PC-3 (cell line): ENCODE measurements around the gene FHIP2A. TPM values are rescaled to one million over a fixed set of nuclear protein-coding genes. Genes with fewer than 3 reads are reported as not detected.
"Not testable (repeated sequence)": the region's sequence is repeated elsewhere in the genome, so short reads cannot be mapped to it uniquely, and the experiment has no call there.

Experiments
- ATAC-seq: fragments of 200-7000 bp; cut with Tn5 transposase; 2 replicates; pipeline ENCODE4 v1.9.1; 2020; ENCODE audit warnings: mild to moderate bottlenecking, moderate library complexity
- BruUV-seq: library from RNA; stranded (reverse); fragments of 400-500 nt; replicated peaks from 2 replicates; lab custom pipeline; 2021; lab: Mats Ljungman, UMichigan
- CTCF ChIA-PET: fragments of 300-600 bp; sonication (Branson Sonifier 250); formaldehyde crosslinking; loops from one replicate; lab custom pipeline; 2022; ENCODE audit warnings: antibody characterized with exemption; lab: Charles Lee
- POLR2A ChIA-PET: fragments of 300-600 bp; sonication (Branson Sonifier 250); formaldehyde crosslinking; loops from one replicate; lab custom pipeline; 2022; ENCODE audit warnings: antibody characterized with exemption; ENCODE audit not compliant: unreplicated experiment; lab: Charles Lee
- DNase-seq: peaks from one replicate; pipeline ENCODE4 v3.0.0-alpha.2; 2015
- H2AFZ ChIP-seq: fragments of 300-600 bp; sonication (generic); 2 replicates; pipeline ENCODE4 v1.6.0; 2016; ENCODE audit warnings: antibody characterized with exemption, low read length
- H3F3A ChIP-seq: fragments of 300-600 bp; sonication (generic); one replicate; pipeline ENCODE4 v1.6.0; 2017; ENCODE audit warnings: antibody characterized with exemption, low read length, control low read depth, mild to moderate bottlenecking; ENCODE audit not compliant: unreplicated experiment
- H3K27ac ChIP-seq: fragments of 300-600 bp; sonication (generic); 2 replicates; pipeline ENCODE4 v1.5.1; 2016; ENCODE audit warnings: mild to moderate bottlenecking, low read length
- H3K27me3 ChIP-seq: fragments of 300-600 bp; sonication (generic); 2 replicates; pipeline ENCODE4 v1.6.1; 2016; ENCODE audit warnings: low read length, mixed read lengths
- H3K36me3 ChIP-seq: fragments of 300-600 bp; sonication (generic); 2 replicates; pipeline ENCODE4 v1.6.1; 2016; ENCODE audit warnings: low read depth, mixed run types, low read length, mixed read lengths
- H3K4me1 ChIP-seq: fragments of 300-600 bp; sonication (generic); 2 replicates; pipeline ENCODE4 v1.5.1; 2016; ENCODE audit warnings: low read length; ENCODE audit not compliant: insufficient read depth
- H3K4me2 ChIP-seq: fragments of 300-600 bp; sonication (generic); 2 replicates; pipeline ENCODE4 v1.6.0; 2016; ENCODE audit warnings: low read length
- H3K4me3 ChIP-seq: fragments of 300-600 bp; sonication (generic); 2 replicates; pipeline ENCODE4 v1.5.1; 2016; ENCODE audit warnings: mild to moderate bottlenecking, low read length, mixed read lengths
- H3K79me2 ChIP-seq: fragments of 300-600 bp; sonication (generic); 2 replicates; pipeline ENCODE4 v1.6.1; 2017; ENCODE audit warnings: low read length, mixed read lengths
- H3K9ac ChIP-seq: fragments of 300-600 bp; sonication (generic); 2 replicates; pipeline ENCODE4 v1.6.0; 2016; ENCODE audit warnings: mild to moderate bottlenecking, low read length
- H3K9me2 ChIP-seq: fragments of 300-600 bp; sonication (generic); replicated peaks from 2 replicates; pipeline ENCODE4 v1.6.1; 2016; ENCODE audit warnings: mixed run types, low read length, mixed read lengths
- H3K9me3 ChIP-seq: fragments of 300-600 bp; sonication (generic); 2 replicates; pipeline ENCODE4 v1.6.1; 2016; ENCODE audit warnings: low read length, mixed read lengths
- H4K20me1 ChIP-seq: fragments of 300-600 bp; sonication (generic); 2 replicates; pipeline ENCODE4 v1.6.1; 2016; ENCODE audit warnings: low read length, mixed read lengths
- EZH2 ChIP-seq: fragments of 300-600 bp; sonication (generic); IDR thresholded peaks from one replicate; pipeline ENCODE4 v1.6.1; 2017; ENCODE audit warnings: antibody characterized with exemption, mild to moderate bottlenecking, low read length; ENCODE audit not compliant: unreplicated experiment
- EZH2phosphoT487 ChIP-seq: fragments of 300-600 bp; sonication (generic); IDR thresholded peaks from 2 replicates; pipeline ENCODE4 v1.6.1; 2018; ENCODE audit warnings: mild to moderate bottlenecking, antibody characterized with exemption, low read length, borderline replicate concordance
- intact Hi-C: fragments of 100-400 bp; cut with micrococcal nuclease; formaldehyde crosslinking; loops from 2 replicates; pipeline ENCODE4 v1.9.0; 2023
- total RNA-seq: library from RNA; depleted of rRNA; stranded (reverse); fragments of >200 nt; gene quantifications from 2 replicates; pipeline ENCODE4 v1.2.3, GENCODE V29; 2014
- TF ChIP-seq, protein P1 (sequence below): fragments of 300-600 bp; sonication (generic); conservative IDR thresholded peaks from 2 replicates; pipeline ENCODE4 v1.5.1; 2017; ENCODE audit warnings: antibody characterized with exemption, low read depth, mild to moderate bottlenecking, low read length

Gene FHIP2A
- total RNA-seq, 1 experiment from 2014 or later, result 3.7 TPM

DNA sequence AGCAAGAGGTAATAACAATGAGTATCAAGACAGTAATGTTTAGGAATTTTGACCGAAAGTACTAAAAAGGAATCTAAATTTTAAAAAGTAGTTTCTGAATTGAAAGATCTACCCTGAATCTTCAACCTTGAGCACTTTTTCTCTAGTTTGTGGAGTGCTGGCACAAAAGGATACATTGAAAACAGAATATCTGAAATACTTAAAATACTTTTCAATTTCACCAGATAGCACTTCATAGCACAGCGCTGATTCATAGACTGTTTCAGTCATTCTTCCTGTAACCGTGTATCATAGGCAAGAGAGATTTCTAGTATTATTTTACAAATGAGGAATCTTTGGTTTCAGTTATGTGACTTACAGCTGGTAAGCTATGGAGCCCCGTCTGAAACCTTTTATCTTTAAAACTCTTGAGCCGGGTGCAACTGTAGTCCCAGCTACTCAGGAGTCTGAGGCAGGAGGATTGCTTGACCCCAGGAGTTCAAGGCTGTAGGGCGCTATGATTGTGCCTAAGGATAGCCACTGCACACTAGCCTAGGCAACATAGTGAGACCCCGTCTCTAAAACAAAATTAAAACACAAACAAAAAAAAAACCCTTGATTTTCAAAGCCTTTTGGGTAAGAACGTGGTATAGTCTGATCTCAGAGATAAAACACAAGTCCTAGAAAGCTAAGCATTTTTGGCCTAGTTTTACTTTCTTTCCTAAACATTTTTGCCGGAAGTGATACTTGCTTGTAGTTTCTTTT lies 35.1 kb downstream of the FHIP2A start:
- Histone ChIP-seq H4K20me1 (no peaks in the 10 kb centered on the region), H3K4me1 (peaks cover 18% of the 10 kb centered on the region), H3K27ac (peak overlapping the region; percentile 34; the same call in 1 of the 2 replicates), H3K9ac (no peak overlapping the region), H3K4me2 (peak overlapping the region; percentile 66), H2AFZ (no peak overlapping the region), H3K4me3 (0 out of 2 replicates have a peak overlapping the region, but pooled peaks have one; percentile 9), H3K9me2 (no peaks in the 10 kb centered on the region), H3K79me2 (no peaks in the 10 kb centered on the region), H3K36me3 (peaks cover 4% of the 10 kb centered on the region; the same call in 1 of the 2 replicates), H3K27me3 (no peaks in the 10 kb centered on the region), H3K9me3 (no peaks in the 10 kb centered on the region), H3F3A (no peaks in the 10 kb centered on the region)
- CTCF ChIA-PET, result no interaction called here
- DNase-seq (peak; percentile 65), ATAC-seq (peak; percentile 91)
- TF ChIP-seq, protein P1, sequence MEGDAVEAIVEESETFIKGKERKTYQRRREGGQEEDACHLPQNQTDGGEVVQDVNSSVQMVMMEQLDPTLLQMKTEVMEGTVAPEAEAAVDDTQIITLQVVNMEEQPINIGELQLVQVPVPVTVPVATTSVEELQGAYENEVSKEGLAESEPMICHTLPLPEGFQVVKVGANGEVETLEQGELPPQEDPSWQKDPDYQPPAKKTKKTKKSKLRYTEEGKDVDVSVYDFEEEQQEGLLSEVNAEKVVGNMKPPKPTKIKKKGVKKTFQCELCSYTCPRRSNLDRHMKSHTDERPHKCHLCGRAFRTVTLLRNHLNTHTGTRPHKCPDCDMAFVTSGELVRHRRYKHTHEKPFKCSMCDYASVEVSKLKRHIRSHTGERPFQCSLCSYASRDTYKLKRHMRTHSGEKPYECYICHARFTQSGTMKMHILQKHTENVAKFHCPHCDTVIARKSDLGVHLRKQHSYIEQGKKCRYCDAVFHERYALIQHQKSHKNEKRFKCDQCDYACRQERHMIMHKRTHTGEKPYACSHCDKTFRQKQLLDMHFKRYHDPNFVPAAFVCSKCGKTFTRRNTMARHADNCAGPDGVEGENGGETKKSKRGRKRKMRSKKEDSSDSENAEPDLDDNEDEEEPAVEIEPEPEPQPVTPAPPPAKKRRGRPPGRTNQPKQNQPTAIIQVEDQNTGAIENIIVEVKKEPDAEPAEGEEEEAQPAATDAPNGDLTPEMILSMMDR, result no peak
- TF ChIP-seq EZH2 (no peak), EZH2phosphoT487 (no peak)
- POLR2A ChIA-PET, result no interaction called here
- intact Hi-C loops, result loop anchor here (5.0 kb wide), 1 partner anchor 34 kb away; the partner anchor contains the start of gene FHIP2A
- BruUV-seq, result no TSS peak

DNA sequence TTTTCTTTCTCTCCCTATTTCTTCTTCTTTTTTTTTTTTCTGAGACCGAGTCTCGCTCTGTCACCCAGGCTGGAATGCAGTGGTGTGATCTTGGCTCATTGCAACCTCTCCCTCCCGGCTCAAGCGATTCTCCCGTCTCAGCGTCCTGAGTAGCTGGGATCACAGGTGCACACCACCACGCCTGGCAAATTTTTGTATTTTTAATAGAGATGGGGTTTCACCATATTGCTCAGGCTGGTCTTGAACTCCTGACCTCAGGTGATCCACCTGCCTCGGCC lies 35.6 kb downstream of the FHIP2A start:
- H3K4me2 ChIP-seq, POLR2A ChIA-PET, DNase-seq, CTCF ChIA-PET, BruUV-seq, H3K79me2 ChIP-seq, H3F3A ChIP-seq, H3K4me3 ChIP-seq, H3K9ac ChIP-seq, H3K36me3 ChIP-seq, H3K9me3 ChIP-seq, H3K9me2 ChIP-seq, H4K20me1 ChIP-seq, H3K27ac ChIP-seq, ATAC-seq, H2AFZ ChIP-seq, H3K27me3 ChIP-seq: not testable (repeated sequence)
- intact Hi-C loops, result loop anchor here (5.0 kb wide), 1 partner anchor 35 kb away; the partner anchor contains the start of gene FHIP2A
- peaks cover 18% of the 10 kb centered on the region for H3K4me1 ChIP-seq

DNA sequence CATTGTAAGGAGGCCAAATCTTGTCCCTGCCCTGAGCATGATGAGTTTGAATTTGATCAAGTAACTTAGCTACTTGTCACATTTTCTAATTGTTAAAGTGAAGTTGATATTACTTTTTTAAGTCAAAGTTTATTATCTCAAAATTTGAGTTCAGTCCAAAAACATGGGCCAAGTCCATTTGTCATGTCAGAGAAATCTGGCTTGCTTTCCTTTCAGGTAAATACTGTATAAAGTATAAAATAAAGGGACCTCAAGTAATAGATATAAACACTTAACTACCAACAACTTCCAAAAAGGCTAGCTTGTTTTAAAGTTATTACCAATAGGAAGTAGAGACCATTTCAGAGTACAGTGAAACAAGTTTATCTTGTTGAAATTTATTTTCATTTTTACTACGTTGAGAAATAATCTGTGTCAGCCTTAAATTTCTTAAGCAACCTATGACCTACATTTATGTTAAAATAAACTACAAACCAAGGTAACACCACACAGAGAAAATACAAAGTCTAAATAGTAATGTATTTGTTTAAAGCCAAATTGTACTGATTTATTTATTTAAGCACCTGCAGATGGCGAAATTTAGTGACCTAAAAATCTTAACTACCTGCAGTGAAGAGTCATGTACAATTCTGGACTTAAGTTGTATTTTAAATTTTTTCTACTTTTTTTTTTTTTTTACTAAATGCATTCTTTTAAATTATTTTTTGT lies 36.5 kb downstream of the FHIP2A start:
- H3K9me3 ChIP-seq, result no peaks in the 10 kb centered on the region
- H2AFZ ChIP-seq, result no peak overlapping the region
- DNase-seq (no peak), ATAC-seq (no peak)
- H3K4me3 ChIP-seq, result no peak overlapping the region
- ChIA-PET POLR2A (no interaction called here), CTCF (no interaction called here)
- H3F3A ChIP-seq, result no peaks in the 10 kb centered on the region
- no peak overlapping the region for H3K9ac ChIP-seq
- H3K4me2 ChIP-seq, result no peak overlapping the region
- no peaks in the 10 kb centered on the region for H4K20me1 ChIP-seq
- peaks cover 4% of the 10 kb centered on the region; the same call in 1 of the 2 replicates for H3K36me3 ChIP-seq
- no peak overlapping the region for H3K27ac ChIP-seq
- no TSS peak for BruUV-seq
- H3K27me3 ChIP-seq, result no peaks in the 10 kb centered on the region
- no peak for TF ChIP-seq EZH2phosphoT487
- TF ChIP-seq EZH2, result no peak
- TF ChIP-seq, protein P1, result no peak
- peaks cover 18% of the 10 kb centered on the region for H3K4me1 ChIP-seq
- H3K79me2 ChIP-seq, result no peaks in the 10 kb centered on the region
- no peaks in the 10 kb centered on the region for H3K9me2 ChIP-seq
- intact Hi-C loops, result loop anchor here (5.0 kb wide), 1 partner anchor 36 kb away; the partner anchor contains the start of gene FHIP2A
